Heart left ventricle (tissue), 16 donors: ENCODE results near the gene AP3B2. TPM values are rescaled to one million over a fixed set of nuclear protein-coding genes. Genes with fewer than 3 reads are reported as not detected.

Source experiments
- ATAC-seq, 4 donors: fragments of 200-7000 bp; cut with Tn5 transposase; one replicate each; pipeline ENCODE4 v1.9.1; 2020 to 2022; ENCODE audit warnings: moderate library complexity in 4 of 4, mild to moderate bottlenecking in 3 of 4, moderate number of reproducible peaks in 1 of 4
- DNase-seq, 5 donors: peaks; one replicate each; pipeline ENCODE4 v3.0.0-alpha.2; 2020
- H3K27ac ChIP-seq, 12 donors: fragments of 200-600 bp; sonication (generic) in 4 of 12; one replicate each; pipeline versions ENCODE4 v1.5.0 to v1.8.0; 2016 to 2022; ENCODE audit warnings: mild to moderate bottlenecking in 2 of 12
- H3K27me3 ChIP-seq, 9 donors: fragments of 200-600 bp; sonication (generic) in 2 of 9; one replicate each; pipeline versions ENCODE4 v1.5.1 to v1.8.0; 2016 to 2022; ENCODE audit warnings: mild to moderate bottlenecking in 3 of 9
- H3K36me3 ChIP-seq, 9 donors: fragments of 200-600 bp; sonication (generic) in 2 of 9; one replicate each; pipeline versions ENCODE4 v1.5.0 to v1.8.0; 2018 to 2022; ENCODE audit warnings: mild to moderate bottlenecking in 2 of 9
- H3K4me1 ChIP-seq, 12 donors: fragments of 200-600 bp; sonication (generic) in 4 of 12; one replicate each; pipeline versions ENCODE4 v1.5.0 to v1.8.0; 2016 to 2022; ENCODE audit warnings: mild to moderate bottlenecking in 3 of 12
- H3K4me3 ChIP-seq, 12 donors: fragments of 200-600 bp; sonication (generic) in 4 of 12; one replicate each; pipeline versions ENCODE4 v1.5.0 to v1.8.0; 2017 to 2022; ENCODE audit warnings: mild to moderate bottlenecking in 9 of 12, moderate library complexity in 4 of 12
- H3K9me3 ChIP-seq, 12 donors: fragments of 200-600 bp; sonication (generic) in 4 of 12; one replicate each; pipeline versions ENCODE4 v1.5.0 to v1.8.0; 2016 to 2022; ENCODE audit warnings: mild to moderate bottlenecking in 1 of 12
- POLR2A ChIP-seq, 2 donors: fragments of 450-650 bp; IDR thresholded peaks; one replicate each; pipeline ENCODE4 v1.6.1; 2017; ENCODE audit warnings: antibody characterized with exemption in 2 of 2, mild to moderate bottlenecking in 2 of 2, moderate library complexity in 2 of 2
- WGBS, 4 donors: extraction: QIAGEN DNeasy Blood & Tissue Kit in 2 of 4; methylation state at CpG; one replicate each; pipeline versions ENCODE4 v1.1.5 to v1.1.7; 2013 to 2018; 5-methylcytosine and 5-hydroxymethylcytosine counted together
- intact Hi-C, 10 donors: fragments of 100-400 bp; cut with DNase I; formaldehyde crosslinking; loops; one replicate each; pipeline versions ENCODE4 v1.11.1 to v1.14.2; 2022
- polyA plus RNA-seq, 2 donors: library from polyadenylated mRNA; stranded (reverse); fragments of 200-250 nt; gene quantifications; one replicate each; pipeline ENCODE4 v1.2.3, GENCODE V29; 2013
- total RNA-seq, 9 donors: library from RNA; depleted of rRNA in 2 of 9; stranded (reverse); fragments of >200 nt in 2 of 9; fragmentation: NEBNext Ultra II Directional in 3 of 9; extraction: Animal tissue kit (Norgen Biotek cat#: 25700) in 3 of 9; gene quantifications; one replicate each; pipeline versions ENCODE4 v1.1.0 to v1.2.4, GENCODE V29; 2016 to 2023
- TF ChIP-seq, protein P1 (sequence below), 12 donors: fragments of 200-600 bp; sonication (generic) in 4 of 12; IDR thresholded peaks; one replicate each; pipeline versions ENCODE4 v1.5.0 to v1.8.0; 2018 to 2022; ENCODE audit warnings: antibody characterized with exemption in 12 of 12, mild to moderate bottlenecking in 5 of 12
- donor health status: ischemic (EF 13 %, LVEDD 7.1; RV severe dilation, severe dysfunction).
- donor health status: healthy with polysubstance abuse.
- donor health status: DM: no; HTN: yes; CAD: no.
- donor health status: DM: no; HTN: no; CAD: no.
- donor health status: ischemic (EF 25% LVEDD 6.9; RV normal size, moderate dysfunction).
- donor health status: ischemic (EF 25% LVEDD 5.7; RV mildly dilated, moderate dysfunction).
- donor health status: healthy.
- donor health status: DM: yes; HTN: yes; CAD: no.
- donor health status: ischemic (EF 35%, LVEDD 5.7; RV mildly dilated, moderate dysfunction).
- donor health status: nonischemic (EF 11% LVEDD 7.7; RV severe dilation, severe dysfunction).
- donor health status: DM: yes; HTN: yes; CAD: no.
- donor health status: PGD.
- donor health status: ischemic (EF 29% LVEDD 5.4; RV normal size, mild dysfunction).
- donor health status: nonischemic (EF 23%, LVEDD 6.1; RV moderate dilation, normal function).

The AP3B2 gene
- total and polyA plus RNA-seq, 11 donors = 0.06 to 5.2 (median 0.41) TPM; not detected in 3

DNA sequence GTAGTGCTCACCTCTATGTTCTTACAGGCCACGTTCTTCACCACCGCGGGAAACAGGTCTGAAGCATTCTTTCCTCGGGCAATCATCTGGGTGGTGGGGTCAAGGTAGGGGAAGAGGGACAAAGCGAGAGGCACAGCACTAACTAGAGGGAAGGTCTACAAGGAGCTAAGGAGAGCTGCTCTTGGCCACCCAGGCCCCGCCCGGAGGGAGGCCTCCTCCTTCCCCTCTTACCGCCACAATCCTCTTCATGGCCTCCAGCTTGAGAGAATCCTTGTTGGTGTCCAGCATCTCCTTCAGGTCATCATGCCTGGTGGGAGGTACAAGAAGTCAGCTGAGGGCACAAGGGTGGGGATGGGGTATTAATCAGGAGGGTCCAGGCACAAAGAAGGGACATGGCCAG, 20.5 kb downstream of the AP3B2 start:
- DNase-seq = no peak
- Histone ChIP-seq H3K27me3 (peaks cover 0 to 1% (median 0%) of the 10 kb centered on the region in 9 donors), H3K4me1 (no peaks in the 10 kb centered on the region), H3K4me3 (no peak overlapping the region), H3K36me3 (no peaks in the 10 kb centered on the region), H3K27ac (no peak overlapping the region), H3K9me3 (no peaks in the 10 kb centered on the region)
- 91 to 94% (median 92%) methylated on average over 7 to 8 of the region's 8 CpGs for WGBS, 4 donors
- ATAC-seq = no peak
- TF ChIP-seq, protein P1, sequence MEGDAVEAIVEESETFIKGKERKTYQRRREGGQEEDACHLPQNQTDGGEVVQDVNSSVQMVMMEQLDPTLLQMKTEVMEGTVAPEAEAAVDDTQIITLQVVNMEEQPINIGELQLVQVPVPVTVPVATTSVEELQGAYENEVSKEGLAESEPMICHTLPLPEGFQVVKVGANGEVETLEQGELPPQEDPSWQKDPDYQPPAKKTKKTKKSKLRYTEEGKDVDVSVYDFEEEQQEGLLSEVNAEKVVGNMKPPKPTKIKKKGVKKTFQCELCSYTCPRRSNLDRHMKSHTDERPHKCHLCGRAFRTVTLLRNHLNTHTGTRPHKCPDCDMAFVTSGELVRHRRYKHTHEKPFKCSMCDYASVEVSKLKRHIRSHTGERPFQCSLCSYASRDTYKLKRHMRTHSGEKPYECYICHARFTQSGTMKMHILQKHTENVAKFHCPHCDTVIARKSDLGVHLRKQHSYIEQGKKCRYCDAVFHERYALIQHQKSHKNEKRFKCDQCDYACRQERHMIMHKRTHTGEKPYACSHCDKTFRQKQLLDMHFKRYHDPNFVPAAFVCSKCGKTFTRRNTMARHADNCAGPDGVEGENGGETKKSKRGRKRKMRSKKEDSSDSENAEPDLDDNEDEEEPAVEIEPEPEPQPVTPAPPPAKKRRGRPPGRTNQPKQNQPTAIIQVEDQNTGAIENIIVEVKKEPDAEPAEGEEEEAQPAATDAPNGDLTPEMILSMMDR (IDR thresholded peaks at IDR 0.05) = no peak
- no peak for TF ChIP-seq POLR2A (IDR thresholded peaks at IDR 0.05)
- intact Hi-C loops = loop anchor here in 1 of 10 donors (5.0 kb wide), 1 partner anchor 132 kb away; no protein-coding TSS in a partner anchor

DNA sequence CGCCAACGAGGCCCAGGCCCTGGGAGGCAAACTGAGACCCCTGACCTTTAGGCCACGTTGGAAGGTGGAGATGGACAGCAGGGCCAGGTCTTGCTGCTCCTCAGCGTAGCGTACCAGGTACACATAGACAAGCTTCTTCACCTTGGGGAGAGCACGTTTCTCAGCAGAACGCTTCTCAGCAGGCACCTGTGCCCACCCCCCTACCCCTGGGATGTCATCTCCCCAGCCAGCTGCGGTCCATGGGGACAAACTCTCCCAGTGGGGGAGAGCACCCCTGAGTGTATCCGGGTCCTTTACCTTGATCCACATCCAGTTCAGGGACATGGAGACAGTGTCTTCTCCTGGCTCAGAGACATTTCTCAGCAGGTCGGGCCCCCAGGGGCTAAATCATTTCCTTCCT, 21.0 kb downstream of the AP3B2 start:
- 75 to 95% (median 84%) methylated on average over 9 to 10 of the region's 10 CpGs for WGBS, 4 donors
- Histone ChIP-seq H3K27ac (no peak overlapping the region), H3K27me3 (peaks cover 0 to 3% (median 0%) of the 10 kb centered on the region in 9 donors), H3K9me3 (no peaks in the 10 kb centered on the region), H3K4me3 (no peak overlapping the region), H3K36me3 (no peaks in the 10 kb centered on the region), H3K4me1 (no peaks in the 10 kb centered on the region)
- ATAC-seq (no peak), DNase-seq (no peak)
- no peak for TF ChIP-seq POLR2A (IDR thresholded peaks at IDR 0.05)
- TF ChIP-seq, protein P1 (IDR thresholded peaks at IDR 0.05) = no peak
- intact Hi-C loops = loop anchor here in 1 of 10 donors (5.0 kb wide), 1 partner anchor 131 kb away; no protein-coding TSS in a partner anchor

DNA sequence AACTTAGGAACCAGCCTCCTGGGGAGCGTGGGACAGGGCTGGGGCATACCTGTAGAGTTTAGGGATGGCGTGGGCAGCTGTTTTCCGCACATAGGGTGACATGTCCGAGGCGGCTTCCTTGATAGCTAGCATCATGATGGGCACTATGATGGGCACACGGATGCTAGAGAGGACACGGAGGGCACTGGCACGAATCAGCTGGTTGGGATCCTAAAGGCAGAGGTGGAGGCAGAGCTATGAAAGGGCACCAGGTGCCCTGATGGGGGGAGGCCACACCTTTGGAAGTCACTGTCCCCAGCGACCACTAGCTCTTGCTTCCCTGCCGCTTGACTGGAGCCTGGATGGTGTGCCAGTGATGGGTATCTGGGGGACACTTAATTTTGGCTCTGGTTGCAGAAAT, 28.3 kb downstream of the AP3B2 start:
- peaks cover 3 to 45% (median 20%) of the 10 kb centered on the region in 9 donors for H3K27me3 ChIP-seq
- H3K4me3 ChIP-seq = no peak overlapping the region
- peaks cover 0 to 11% (median 0%) of the 10 kb centered on the region in 12 donors for H3K4me1 ChIP-seq
- no peaks in the 10 kb centered on the region for H3K9me3 ChIP-seq
- H3K36me3 ChIP-seq = no peaks in the 10 kb centered on the region
- H3K27ac ChIP-seq = no peak overlapping the region
- DNase-seq (no peak), ATAC-seq (no peak)
- 83 to 90% (median 87%) methylated on average over 8 to 10 of the region's 10 CpGs for WGBS, 4 donors
- intact Hi-C loops = no loop called here
- TF ChIP-seq, protein P1 (IDR thresholded peaks at IDR 0.05) = no peak
- no peak for TF ChIP-seq POLR2A (IDR thresholded peaks at IDR 0.05)

DNA sequence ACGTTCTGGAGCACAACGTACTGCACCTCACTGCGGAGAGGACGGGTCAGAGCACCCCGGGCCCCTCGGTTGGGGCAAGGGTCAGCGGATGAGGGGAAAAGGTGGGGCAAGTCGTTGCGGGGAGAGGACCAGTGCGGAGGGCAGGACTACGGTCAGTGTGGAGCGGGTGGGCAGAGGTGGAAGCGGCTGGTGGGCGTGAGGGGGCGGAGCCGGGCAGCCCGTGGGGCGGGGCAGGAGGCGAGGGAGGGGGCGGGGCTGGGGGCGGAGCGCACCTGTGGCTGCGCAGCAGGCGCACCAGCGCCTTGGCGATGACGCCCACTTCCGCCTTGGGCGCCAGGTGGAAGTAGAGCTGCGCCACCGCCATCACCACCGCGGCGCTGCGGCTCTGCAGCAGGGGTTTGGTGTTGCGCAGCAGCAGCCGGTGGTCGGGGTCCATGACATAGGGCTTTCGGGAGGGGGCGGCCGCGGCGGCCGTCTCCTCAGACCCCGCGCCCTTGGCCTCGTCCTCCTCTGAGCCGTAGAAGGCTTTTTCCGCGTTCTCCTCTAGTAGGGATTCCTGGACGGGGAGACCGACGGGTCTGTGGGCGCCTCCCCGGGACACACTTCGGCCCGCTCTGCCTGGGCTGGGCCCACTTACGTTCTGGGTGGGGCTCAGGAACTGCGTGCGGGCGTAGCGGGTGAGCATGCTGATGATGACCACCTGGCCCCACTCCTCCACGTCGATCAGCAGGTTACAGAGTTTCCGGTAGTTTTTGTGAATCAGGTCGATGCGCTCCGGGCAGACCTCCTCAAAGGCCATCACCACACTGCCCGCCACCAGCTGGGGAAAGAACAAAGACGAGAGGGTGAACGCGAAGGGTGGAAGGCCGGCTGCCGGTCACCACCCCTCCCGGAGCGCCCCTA, 29.2 kb downstream of the AP3B2 start:
- WGBS, 4 donors = 2 to 4% (median 3%) methylated on average over 58 to 76 of the region's 76 CpGs
- ATAC-seq (peak in 1 of 4 donors; percentile 35), DNase-seq (no peak)
- TF ChIP-seq POLR2A (IDR thresholded peaks at IDR 0.05) = no peak
- TF ChIP-seq, protein P1 (IDR thresholded peaks at IDR 0.05) = no peak
- H3K36me3 ChIP-seq = no peaks in the 10 kb centered on the region
- H3K27me3 ChIP-seq = peaks cover 3 to 45% (median 20%) of the 10 kb centered on the region in 9 donors
- H3K4me3 ChIP-seq = peak overlapping the region in 6 of 12 donors; percentile 17 to 54 (median 26)
- H3K27ac ChIP-seq = no peak overlapping the region
- intact Hi-C loops = no loop called here
- H3K9me3 ChIP-seq = no peaks in the 10 kb centered on the region
- H3K4me1 ChIP-seq = peaks cover 0 to 11% (median 0%) of the 10 kb centered on the region in 12 donors
